HEK293 (cell line): ENCODE results near the gene WLS.

Source experiments
- CTCF ChIA-PET: fragments of 350-600 bp; formaldehyde crosslinking; extraction: SDS; loops from one replicate; lab custom pipeline; 2021; ENCODE audit warnings: antibody characterized with exemption; lab: Yijun Ruan, JAX
- POLR2A ChIA-PET: fragments of 300-600 bp; formaldehyde crosslinking; extraction: SDS; loops from one replicate; lab custom pipeline; 2020; ENCODE audit warnings: antibody characterized with exemption, inconsistent platforms; lab: Yijun Ruan, JAX
- H3K27ac ChIP-seq: fragments of 200-500 bp; sonication (Bioruptor generic); 2 replicates; pipeline ENCODE4 v1.5.1; 2014; ENCODE audit warnings: low read depth, low read length, control low read depth, inconsistent platforms; ENCODE audit errors: extremely low read depth
- H3K36me3 ChIP-seq, 2 experiments: fragments of 200-500 bp in 1 of 2; sonication (Bioruptor generic) in 1 of 2; 1 replicate in 1 of 2; 2 replicates in 1 of 2; pipeline ENCODE4 v1.5.1; 2014 to 2017; ENCODE audit warnings: inconsistent platforms in 2 of 2, low read length in 2 of 2; ENCODE audit not compliant: control insufficient read depth in 2 of 2, insufficient read depth in 1 of 2
- H3K4me1 ChIP-seq: fragments of 200-500 bp; sonication (Bioruptor generic); 2 replicates; pipeline ENCODE4 v1.5.1; 2014; ENCODE audit warnings: mild to moderate bottlenecking, low read length, inconsistent platforms; ENCODE audit not compliant: control insufficient read depth, insufficient read depth
- H3K4me3 ChIP-seq: 2 replicates; pipeline ENCODE4 v1.5.1; 2011; ENCODE audit warnings: low read depth, mild to moderate bottlenecking, control low read depth, low read length, moderate library complexity
- H3K9me3 ChIP-seq: fragments of 200-500 bp; sonication (Bioruptor generic); 2 replicates; pipeline ENCODE4 v1.5.1; 2014; ENCODE audit warnings: low read depth, low read length, inconsistent platforms; ENCODE audit not compliant: control insufficient read depth, insufficient read depth
- GLIS1 ChIP-seq: fragments of 450-650 bp; formaldehyde crosslinking; IDR thresholded peaks from 2 replicates; pipeline ENCODE4 v1.5.1; 2016; ENCODE audit warnings: missing biosample characterization, missing genetic modification characterization
- HIC1 ChIP-seq: fragments of 450-650 bp; formaldehyde crosslinking; IDR thresholded peaks from 2 replicates; pipeline ENCODE4 v1.5.1; 2016; ENCODE audit warnings: missing biosample characterization, missing genetic modification characterization
- IKZF3 ChIP-seq: fragments of 450-650 bp; IDR thresholded peaks from 2 replicates; pipeline ENCODE4 v1.5.0; 2018; ENCODE audit warnings: missing biosample characterization, mild to moderate bottlenecking, missing genetic modification characterization, moderate library complexity
- SP7 ChIP-seq: fragments of 450-650 bp; formaldehyde crosslinking; IDR thresholded peaks from 2 replicates; pipeline ENCODE4 v1.5.1; 2016; ENCODE audit warnings: missing biosample characterization, missing genetic modification characterization
- ZBTB48 ChIP-seq: fragments of 450-650 bp; formaldehyde crosslinking; IDR thresholded peaks from 2 replicates; pipeline ENCODE4 v1.5.1; 2016; ENCODE audit warnings: missing biosample characterization, missing genetic modification characterization
- ZBTB8A ChIP-seq: fragments of 450-650 bp; formaldehyde crosslinking; IDR thresholded peaks from 2 replicates; pipeline ENCODE4 v1.5.1; 2016; ENCODE audit warnings: missing biosample characterization, missing genetic modification characterization
- ZFP3 ChIP-seq: fragments of 450-650 bp; formaldehyde crosslinking; IDR thresholded peaks from 2 replicates; pipeline ENCODE4 v1.5.1; 2016; ENCODE audit warnings: low read depth, missing biosample characterization, missing genetic modification characterization
- ZIC2 ChIP-seq: fragments of 450-650 bp; formaldehyde crosslinking; IDR thresholded peaks from 2 replicates; pipeline ENCODE4 v1.5.1; 2016; ENCODE audit warnings: missing biosample characterization, missing genetic modification characterization
- ZNF184 ChIP-seq: fragments of 450-650 bp; IDR thresholded peaks from 2 replicates; pipeline ENCODE4 v1.5.1; 2018; ENCODE audit warnings: missing biosample characterization, mild to moderate bottlenecking, missing genetic modification characterization
- ZNF202 ChIP-seq: fragments of 450-650 bp; formaldehyde crosslinking; IDR thresholded peaks from 2 replicates; pipeline ENCODE4 v1.5.1; 2016; ENCODE audit warnings: missing biosample characterization, missing genetic modification characterization, borderline replicate concordance
- ZNF239 ChIP-seq: fragments of 450-650 bp; formaldehyde crosslinking; IDR thresholded peaks from 2 replicates; pipeline ENCODE4 v1.5.1; 2016; ENCODE audit warnings: missing biosample characterization, missing genetic modification characterization
- ZNF311 ChIP-seq: fragments of 450-650 bp; formaldehyde crosslinking; IDR thresholded peaks from 2 replicates; pipeline ENCODE4 v1.5.1; 2017; ENCODE audit warnings: missing biosample characterization, missing genetic modification characterization, borderline replicate concordance
- ZNF513 ChIP-seq: fragments of 450-650 bp; IDR thresholded peaks from 2 replicates; pipeline ENCODE4 v1.5.1; 2018; ENCODE audit warnings: missing biosample characterization, missing genetic modification characterization
- ZNF530 ChIP-seq: fragments of 450-650 bp; formaldehyde crosslinking; IDR thresholded peaks from 2 replicates; pipeline ENCODE4 v1.5.1; 2016; ENCODE audit warnings: low read depth, missing biosample characterization, missing genetic modification characterization
- ZNF558 ChIP-seq: fragments of 450-650 bp; formaldehyde crosslinking; IDR thresholded peaks from 2 replicates; pipeline ENCODE4 v1.5.1; 2016; ENCODE audit warnings: missing biosample characterization, missing genetic modification characterization
- ZNF660 ChIP-seq: fragments of 450-650 bp; IDR thresholded peaks from 2 replicates; pipeline ENCODE4 v1.5.1; 2018; ENCODE audit warnings: missing biosample characterization, mild to moderate bottlenecking, missing genetic modification characterization
- ZNF670 ChIP-seq: fragments of 450-650 bp; formaldehyde crosslinking; IDR thresholded peaks from 2 replicates; pipeline ENCODE4 v1.5.1; 2016; ENCODE audit warnings: missing biosample characterization, missing genetic modification characterization, low read depth
- ZNF76 ChIP-seq: fragments of 450-650 bp; formaldehyde crosslinking; IDR thresholded peaks from 2 replicates; pipeline ENCODE4; 2016; ENCODE audit warnings: low read depth, missing biosample characterization, missing genetic modification characterization, borderline replicate concordance
- ZNF776 ChIP-seq: fragments of 450-650 bp; formaldehyde crosslinking; IDR thresholded peaks from 2 replicates; pipeline ENCODE4 v1.5.0; 2017; ENCODE audit warnings: missing biosample characterization, missing genetic modification characterization, borderline replicate concordance
- ZNF843 ChIP-seq: fragments of 450-650 bp; formaldehyde crosslinking; IDR thresholded peaks from 2 replicates; pipeline ENCODE4 v1.5.1; 2016; ENCODE audit warnings: missing biosample characterization, missing genetic modification characterization
- ZSCAN30 ChIP-seq: fragments of 450-650 bp; IDR thresholded peaks from 2 replicates; pipeline ENCODE4 v1.5.1; 2018; ENCODE audit warnings: missing biosample characterization, mild to moderate bottlenecking, missing genetic modification characterization, moderate library complexity
- ZSCAN4 ChIP-seq: fragments of 450-650 bp; formaldehyde crosslinking; IDR thresholded peaks from 2 replicates; pipeline ENCODE4 v1.5.1; 2017; ENCODE audit warnings: missing biosample characterization, missing genetic modification characterization
- ZXDB ChIP-seq: fragments of 450-650 bp; formaldehyde crosslinking; IDR thresholded peaks from 2 replicates; pipeline ENCODE4 v1.5.1; 2016; ENCODE audit warnings: missing biosample characterization, missing genetic modification characterization
- TF ChIP-seq, protein P1 (sequence below): fragments of 450-650 bp; formaldehyde crosslinking; IDR thresholded peaks from 2 replicates; pipeline ENCODE4 v1.5.1; 2017; ENCODE audit warnings: missing biosample characterization, missing genetic modification characterization
- TF ChIP-seq, protein P2 (sequence below): fragments of 450-650 bp; formaldehyde crosslinking; IDR thresholded peaks from 2 replicates; pipeline ENCODE4 v1.5.1; 2016; ENCODE audit warnings: missing biosample characterization, missing genetic modification characterization
- TF ChIP-seq, protein P3 (sequence below): fragments of 450-650 bp; formaldehyde crosslinking; IDR thresholded peaks from 2 replicates; pipeline ENCODE4; 2016; ENCODE audit warnings: missing biosample characterization, missing genetic modification characterization

The WLS gene

GRCh38 chr1:68175621-68176398 lies 56.5 kb downstream of the WLS start:
- POLR2A ChIA-PET: interaction anchor here (0.5 to 1.2 kb wide), 2 partner anchors 56 to 321 kb away, joined by 3 to 4 read pairs; partner anchors contain the start of gene DEPDC1
- H3K27ac ChIP-seq: peak overlapping the region; percentile 3; the same call in 1 of the 2 replicates
- CTCF ChIA-PET: interaction anchor here (0.6 to 2.5 kb wide), 6 partner anchors 9 to 207 kb away, joined by 3 to 10 read pairs (median 4); partner anchors contain the start of gene DIRAS3
- TF ChIP-seq, protein P1, sequence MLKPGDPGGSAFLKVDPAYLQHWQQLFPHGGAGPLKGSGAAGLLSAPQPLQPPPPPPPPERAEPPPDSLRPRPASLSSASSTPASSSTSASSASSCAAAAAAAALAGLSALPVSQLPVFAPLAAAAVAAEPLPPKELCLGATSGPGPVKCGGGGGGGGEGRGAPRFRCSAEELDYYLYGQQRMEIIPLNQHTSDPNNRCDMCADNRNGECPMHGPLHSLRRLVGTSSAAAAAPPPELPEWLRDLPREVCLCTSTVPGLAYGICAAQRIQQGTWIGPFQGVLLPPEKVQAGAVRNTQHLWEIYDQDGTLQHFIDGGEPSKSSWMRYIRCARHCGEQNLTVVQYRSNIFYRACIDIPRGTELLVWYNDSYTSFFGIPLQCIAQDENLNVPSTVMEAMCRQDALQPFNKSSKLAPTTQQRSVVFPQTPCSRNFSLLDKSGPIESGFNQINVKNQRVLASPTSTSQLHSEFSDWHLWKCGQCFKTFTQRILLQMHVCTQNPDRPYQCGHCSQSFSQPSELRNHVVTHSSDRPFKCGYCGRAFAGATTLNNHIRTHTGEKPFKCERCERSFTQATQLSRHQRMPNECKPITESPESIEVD (tag by site-specific recombination): peak; percentile 77
- TF ChIP-seq ZNF776 (no peak), ZXDB (tag by site-specific recombination) (0 out of 2 replicates have a peak, but pooled peaks have one; percentile 31), ZNF670 (tag by site-specific recombination) (no peak), SP7 (tag by site-specific recombination) (peak; percentile 94), ZIC2 (tag by site-specific recombination) (peak; percentile 70), ZBTB48 (tag by site-specific recombination) (peak; percentile 79), ZSCAN30 (tag by site-specific recombination) (peak; percentile 78), ZBTB8A (tag by site-specific recombination) (peak; percentile 16), ZNF660 (tag by site-specific recombination) (0 out of 2 replicates have a peak, but pooled peaks have one; percentile 45), ZNF558 (tag by site-specific recombination) (no peak), GLIS1 (peak; percentile 50; the same call in 1 of the 2 replicates), ZFP3 (tag by site-specific recombination) (no peak), ZNF843 (tag by site-specific recombination) (peak; percentile 13; the same call in 1 of the 2 replicates), ZNF311 (tag by site-specific recombination) (no peak), ZNF184 (no peak), ZNF76 (tag by site-specific recombination) (no peak), ZNF202 (tag by site-specific recombination) (no peak), ZSCAN4 (tag by site-specific recombination) (no peak), HIC1 (tag by site-specific recombination) (no peak), ZNF513 (no peak), ZNF530 (tag by site-specific recombination) (no peak), ZNF239 (tag by site-specific recombination) (no peak), IKZF3 (tag by site-specific recombination) (peak; percentile 49; the same call in 1 of the 2 replicates)
- TF ChIP-seq, protein P2, sequence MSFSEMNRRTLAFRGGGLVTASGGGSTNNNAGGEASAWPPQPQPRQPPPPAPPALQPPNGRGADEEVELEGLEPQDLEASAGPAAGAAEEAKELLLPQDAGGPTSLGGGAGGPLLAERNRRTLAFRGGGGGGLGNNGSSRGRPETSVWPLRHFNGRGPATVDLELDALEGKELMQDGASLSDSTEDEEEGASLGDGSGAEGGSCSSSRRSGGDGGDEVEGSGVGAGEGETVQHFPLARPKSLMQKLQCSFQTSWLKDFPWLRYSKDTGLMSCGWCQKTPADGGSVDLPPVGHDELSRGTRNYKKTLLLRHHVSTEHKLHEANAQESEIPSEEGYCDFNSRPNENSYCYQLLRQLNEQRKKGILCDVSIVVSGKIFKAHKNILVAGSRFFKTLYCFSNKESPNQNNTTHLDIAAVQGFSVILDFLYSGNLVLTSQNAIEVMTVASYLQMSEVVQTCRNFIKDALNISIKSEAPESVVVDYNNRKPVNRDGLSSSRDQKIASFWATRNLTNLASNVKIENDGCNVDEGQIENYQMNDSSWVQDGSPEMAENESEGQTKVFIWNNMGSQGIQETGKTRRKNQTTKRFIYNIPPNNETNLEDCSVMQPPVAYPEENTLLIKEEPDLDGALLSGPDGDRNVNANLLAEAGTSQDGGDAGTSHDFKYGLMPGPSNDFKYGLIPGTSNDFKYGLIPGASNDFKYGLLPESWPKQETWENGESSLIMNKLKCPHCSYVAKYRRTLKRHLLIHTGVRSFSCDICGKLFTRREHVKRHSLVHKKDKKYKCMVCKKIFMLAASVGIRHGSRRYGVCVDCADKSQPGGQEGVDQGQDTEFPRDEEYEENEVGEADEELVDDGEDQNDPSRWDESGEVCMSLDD: no peak
- TF ChIP-seq, protein P3, sequence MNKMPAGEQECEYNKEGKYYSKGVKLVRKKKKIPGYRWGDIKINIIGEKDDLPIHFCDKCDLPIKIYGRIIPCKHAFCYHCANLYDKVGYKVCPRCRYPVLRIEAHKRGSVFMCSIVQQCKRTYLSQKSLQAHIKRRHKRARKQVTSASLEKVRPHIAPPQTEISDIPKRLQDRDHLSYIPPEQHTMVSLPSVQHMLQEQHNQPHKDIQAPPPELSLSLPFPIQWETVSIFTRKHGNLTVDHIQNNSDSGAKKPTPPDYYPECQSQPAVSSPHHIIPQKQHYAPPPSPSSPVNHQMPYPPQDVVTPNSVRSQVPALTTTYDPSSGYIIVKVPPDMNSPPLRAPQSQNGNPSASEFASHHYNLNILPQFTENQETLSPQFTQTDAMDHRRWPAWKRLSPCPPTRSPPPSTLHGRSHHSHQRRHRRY (tag by site-specific recombination): no peak

More at GRCh38 chr1:68175621-68176398, 56.5 kb downstream of the WLS start:
- Histone ChIP-seq H3K9me3 (no peaks in the 10 kb centered on the region), H3K36me3 (no peaks in the 10 kb centered on the region), H3K4me1 (peaks cover 34% of the 10 kb centered on the region), H3K4me3 (no peak overlapping the region)
